Iris pigment epithelial cell (primary cell): ENCODE data around the gene HIGD2A.
"Not testable (repeated sequence)": the region's sequence is repeated elsewhere in the genome, so short reads cannot be mapped to it uniquely, and the experiment has no call there.

Experiments used
- DNase-seq: peaks from one replicate; pipeline ENCODE4 v3.0.0-alpha.2; 2011; ENCODE audit warnings: low read depth

The HIGD2A gene

GRCh38 chr5:176394881-176395675, 6.5 kb downstream of the HIGD2A start:
- DNase-seq = no peak

DNA sequence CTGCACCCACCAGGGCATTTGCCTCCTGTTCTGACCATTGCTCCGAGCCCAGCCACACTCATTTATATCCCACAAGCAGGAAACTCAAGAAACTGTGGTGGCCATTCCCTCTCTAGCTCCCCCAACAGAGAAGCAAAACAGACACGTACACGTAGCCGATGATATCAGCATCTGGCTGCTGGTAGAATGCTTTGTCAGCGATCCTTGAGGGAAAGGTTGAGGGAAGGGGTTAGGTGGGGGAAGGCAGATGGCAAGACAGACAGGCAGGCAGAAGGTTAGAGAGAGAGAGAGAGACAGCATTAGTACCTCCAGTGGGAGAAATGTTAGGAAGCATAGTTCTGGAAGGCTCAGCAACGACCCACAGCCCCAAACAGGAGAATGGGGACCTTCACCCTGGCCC, 7.8 kb downstream of the HIGD2A start:
- peak; percentile 35 for DNase-seq

- no peak for DNase-seq
Measured at GRCh38 chr5:176397736-176398420, 9.3 kb downstream of the HIGD2A start.

DNA sequence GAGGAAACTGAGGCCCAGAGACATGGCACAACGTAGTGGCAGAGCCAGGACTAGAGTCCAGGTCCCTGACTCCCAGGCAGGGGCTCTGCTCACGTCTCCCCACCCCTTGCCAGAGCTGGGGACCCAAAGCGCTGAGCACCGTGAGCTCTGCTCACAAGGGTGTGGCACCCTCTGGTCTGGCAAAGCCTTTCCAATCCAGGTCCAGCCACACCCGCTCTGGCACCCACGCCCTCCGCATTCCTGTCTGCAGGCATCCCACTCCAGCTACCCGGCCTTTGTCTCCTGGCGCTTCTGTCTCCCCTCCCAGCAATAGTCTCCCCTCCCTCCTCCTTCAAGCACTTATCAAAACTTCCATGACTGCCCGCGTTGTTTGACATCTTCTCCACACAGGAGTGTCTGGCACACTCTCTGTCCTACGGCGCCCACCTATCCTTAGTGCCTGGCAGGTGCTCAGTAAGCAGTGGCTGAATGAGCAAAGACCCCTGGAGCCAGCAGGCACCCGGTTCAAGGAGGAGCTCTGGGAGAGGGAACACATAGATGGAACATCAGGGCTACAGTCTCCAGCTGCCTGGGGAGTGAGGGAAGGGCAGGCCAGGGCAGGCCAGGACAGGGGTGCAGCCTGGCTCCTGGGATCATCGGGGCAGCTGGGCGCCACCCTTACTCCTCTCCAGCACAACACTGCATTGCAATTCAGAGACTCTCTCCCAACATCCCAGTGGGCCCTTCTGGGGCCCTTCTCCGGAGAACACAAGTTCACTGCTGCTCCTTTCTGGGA, 12.0 kb downstream of the HIGD2A start:
- DNase-seq = no peak

GRCh38 chr5:176401281-176402205, 13.0 kb downstream of the HIGD2A start:
- DNase-seq = no peak

DNA sequence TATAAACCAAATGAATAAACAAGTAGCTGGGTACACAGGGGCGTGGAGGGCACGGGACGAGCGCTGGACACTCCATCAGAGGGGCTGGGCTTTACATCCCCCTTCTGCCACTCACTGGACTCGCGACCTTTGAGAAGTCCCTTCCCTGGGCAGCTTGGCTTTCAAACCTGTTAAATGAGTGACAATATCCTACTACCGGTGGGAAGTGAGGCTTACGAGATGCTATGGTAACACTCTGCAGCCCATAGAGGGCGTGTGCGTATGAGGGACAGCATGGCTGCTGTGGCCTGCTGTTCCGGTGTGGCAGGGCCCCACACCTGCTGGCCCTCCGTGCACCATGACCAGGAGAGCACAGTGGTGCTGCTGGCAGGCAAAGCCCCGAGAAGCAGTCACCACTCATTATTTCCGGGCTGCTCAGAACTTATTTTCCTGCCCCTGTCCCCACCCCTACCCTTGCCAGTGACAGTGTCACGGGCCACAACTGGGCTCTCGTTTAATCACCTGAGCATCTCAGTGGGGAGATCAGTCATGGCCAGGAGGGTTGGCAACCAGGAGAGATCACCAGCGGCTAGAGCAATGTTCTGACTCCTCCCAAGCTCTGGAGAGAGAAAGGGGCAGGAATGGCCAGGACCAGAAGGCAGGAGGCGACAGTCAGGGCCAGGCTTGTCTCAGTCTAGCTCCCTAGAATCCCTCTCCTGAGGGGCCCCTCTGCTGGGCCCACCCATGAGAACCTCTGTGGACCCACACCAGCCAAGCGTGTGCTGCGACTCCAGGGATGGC, 17.3 kb downstream of the HIGD2A start:
- DNase-seq = no peak

DNA sequence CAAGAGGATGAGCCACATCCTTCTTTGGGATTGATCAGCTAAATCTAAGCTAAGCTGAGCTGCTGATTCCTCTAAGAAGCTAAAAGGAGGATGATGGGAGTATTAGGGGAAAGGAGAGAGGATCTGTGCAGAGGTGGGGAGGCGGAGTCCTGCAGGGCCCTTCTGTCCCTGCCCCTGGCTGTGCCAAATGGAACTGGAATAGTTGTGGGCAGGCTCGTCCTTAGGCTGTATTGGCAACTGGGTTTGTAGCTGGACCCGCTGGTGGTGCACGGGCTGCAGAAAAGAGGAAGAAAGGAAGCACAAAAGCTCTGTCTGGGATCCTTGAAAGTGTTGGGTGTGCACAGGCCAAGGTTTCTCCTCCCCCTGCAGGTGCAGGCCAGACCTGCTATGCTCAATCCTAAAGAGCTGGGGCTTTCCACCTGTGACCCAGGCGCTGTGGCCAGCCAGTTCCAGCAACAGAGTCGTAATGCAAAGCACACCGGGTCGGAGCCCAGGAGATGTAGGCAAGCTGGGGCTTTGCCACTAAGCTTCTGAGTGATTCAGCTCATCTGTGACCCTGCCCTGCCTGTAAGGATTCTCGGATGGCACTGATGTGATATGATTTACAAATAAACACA, 18.0 kb downstream of the HIGD2A start:
- no peak for DNase-seq

GRCh38 chr5:176407456-176408251, 19.1 kb downstream of the HIGD2A start:
- DNase-seq = no peak

GRCh38 chr5:176408252-176408573, 19.7 kb downstream of the HIGD2A start:
- DNase-seq = not testable (repeated sequence)

- DNase-seq = no peak
Measured at GRCh38 chr5:176408590-176408989, 20.0 kb downstream of the HIGD2A start.

DNA sequence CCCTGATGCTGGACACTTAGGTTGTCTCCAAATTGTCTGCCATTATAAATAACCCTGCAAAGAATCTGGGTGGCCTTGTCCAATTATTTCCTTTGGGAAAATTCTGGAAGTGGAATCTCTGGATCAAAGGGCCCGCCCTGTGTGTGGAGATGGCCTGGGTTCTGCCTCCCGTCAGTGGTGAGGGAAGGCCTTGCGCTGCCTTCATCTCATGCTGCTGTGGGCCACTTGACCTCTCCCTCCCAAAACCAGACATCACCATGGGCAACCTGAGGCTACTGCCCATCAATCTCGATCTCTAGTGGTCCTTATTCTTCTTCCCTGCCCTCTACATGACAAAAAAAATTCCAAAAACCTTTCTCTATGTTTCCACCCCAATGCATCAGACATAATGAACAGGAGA, 21.2 kb downstream of the HIGD2A start:
- no peak for DNase-seq

DNA sequence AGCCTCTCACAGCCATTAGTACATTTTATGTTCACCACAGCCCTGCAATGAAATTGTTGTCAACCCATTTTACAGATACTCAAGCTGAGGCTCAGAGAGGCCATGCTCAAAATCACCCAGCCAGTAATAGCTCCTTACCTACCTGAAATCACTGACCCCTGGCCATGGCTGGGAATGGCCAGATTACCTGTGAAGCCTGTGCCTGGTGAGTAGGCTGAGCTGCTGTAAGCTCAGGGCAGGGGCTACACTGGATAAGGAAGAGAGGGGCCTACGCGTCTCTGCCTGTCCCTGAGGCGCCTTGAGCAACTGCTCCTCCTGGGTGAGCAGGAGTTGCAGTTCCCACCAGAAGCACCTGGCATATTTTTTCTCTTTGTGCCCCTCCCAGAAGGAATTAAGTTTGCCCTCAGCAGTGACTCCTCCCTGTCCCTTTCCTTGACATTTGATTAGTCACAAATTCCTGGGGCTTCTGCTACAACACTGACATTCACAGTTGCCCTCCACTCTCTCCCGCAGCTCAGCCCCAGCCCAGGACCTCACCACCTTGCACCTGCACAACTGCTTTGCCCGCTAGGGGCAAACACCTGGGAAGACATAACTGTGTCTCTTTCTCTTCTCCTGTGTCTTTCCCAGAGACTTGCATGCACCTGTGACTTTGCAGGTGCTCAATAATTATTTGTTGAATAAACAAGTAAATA, 22.1 kb downstream of the HIGD2A start:
- no peak for DNase-seq

DNA sequence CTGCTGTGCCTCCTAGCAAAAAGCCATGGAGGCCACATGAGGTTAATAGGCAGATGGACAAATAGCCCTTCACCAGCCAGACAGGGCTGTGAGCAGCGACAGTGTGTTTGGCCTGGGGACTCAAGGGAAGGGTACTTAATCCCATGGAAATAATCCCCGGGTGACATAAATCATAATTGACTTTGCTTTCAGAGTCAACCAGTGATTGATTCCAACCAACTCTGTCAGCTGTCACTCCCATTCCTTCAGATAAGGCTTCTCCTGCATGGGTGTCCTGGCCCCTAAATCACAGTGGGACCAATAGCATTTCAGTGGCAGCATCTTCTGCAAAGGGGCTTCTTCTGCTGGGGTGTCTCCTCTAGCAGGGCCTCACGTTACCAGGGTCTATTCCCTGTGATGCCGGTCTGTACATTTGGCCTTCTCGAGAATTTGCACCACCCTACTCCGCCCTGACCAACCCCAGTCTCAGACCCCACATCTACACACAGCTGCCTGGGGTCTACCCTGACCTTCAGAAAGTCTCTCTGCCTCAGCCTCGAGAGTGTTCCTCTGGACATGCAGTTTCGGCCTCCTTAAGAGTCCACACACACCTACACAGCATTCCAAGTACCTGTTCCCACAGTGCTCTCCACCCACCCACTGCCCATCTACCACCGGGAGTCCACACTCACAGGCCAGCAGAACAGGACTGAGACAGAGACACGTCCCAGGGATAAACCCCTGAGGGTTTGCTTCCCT, 24.1 kb downstream of the HIGD2A start:
- no peak for DNase-seq

GRCh38 chr5:176413255-176413565, 24.7 kb downstream of the HIGD2A start:
- DNase-seq = peak; percentile 64

DNA sequence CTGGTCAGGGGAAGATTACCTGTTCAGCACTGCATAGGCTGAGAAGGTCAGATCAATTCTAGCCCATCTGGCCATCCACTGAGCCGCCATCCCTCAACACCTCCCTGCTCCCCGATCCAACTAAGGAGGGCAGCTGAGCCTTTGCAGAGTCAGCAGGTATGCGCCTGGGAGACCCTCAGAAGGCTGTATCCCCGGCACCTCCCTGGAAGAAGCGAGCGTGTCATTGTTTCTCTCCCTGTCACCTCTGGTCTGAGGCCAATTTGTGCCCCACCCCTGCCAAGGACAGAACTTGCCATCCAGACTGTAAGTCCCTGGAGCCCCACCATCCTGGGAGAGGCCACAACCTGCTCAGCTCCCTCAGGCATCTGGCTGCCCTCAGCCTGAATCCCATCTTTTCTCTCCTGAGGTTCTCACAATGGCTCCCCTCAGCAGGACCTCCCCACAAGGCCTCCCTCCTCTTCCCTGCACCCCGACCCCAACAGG, 25.2 kb downstream of the HIGD2A start:
- DNase-seq = no peak

GRCh38 chr5:176414704-176415103, 26.2 kb downstream of the HIGD2A start:
- no peak for DNase-seq

GRCh38 chr5:176415240-176415951, 26.8 kb downstream of the HIGD2A start:
- no peak for DNase-seq
